ENCODE measurements around the gene MRI1. TPM values are rescaled to one million over a fixed set of nuclear protein-coding genes. Genes with fewer than 3 reads are reported as not detected.

The MRI1 gene
- total RNA-seq, 1 experiment from 2014 or later, result 19.5 TPM

- no peak overlapping the region for H3K27ac ChIP-seq (ENCODE audit: low read length)
- CTCF ChIA-PET, result no interaction called here
- no peak overlapping the region for H3K4me3 ChIP-seq (ENCODE audit: low read depth in 2 of 2, low read length in 2 of 2)
- DNase-seq (ENCODE audit: low read depth, low spot score) (no peak), ATAC-seq (no peak)
- no peaks in the 10 kb centered on the region; the same call in 1 of the 2 replicates for H3K36me3 ChIP-seq (ENCODE audit: control insufficient read depth, insufficient read depth, low read length)
- H3K9me3 ChIP-seq (ENCODE audit: control insufficient read depth, insufficient read depth, low read depth, low read length), result no peaks in the 10 kb centered on the region
- no TSS peak for BruUV-seq (replicated peaks)
- POLR2A ChIA-PET, result no interaction called here
- TF ChIP-seq TCF7L2 (IDR thresholded peaks at IDR 0.05; ENCODE audit: low read depth, low read length) (no peak), REST (IDR thresholded peaks at IDR 0.05; ENCODE audit: insufficient read depth in 1 of 2, low read depth in 2 of 2, low read length in 1 of 2) (no peak)
- H3K4me1 ChIP-seq (ENCODE audit: control insufficient read depth, insufficient read depth, low read length), result peaks cover 10% of the 10 kb centered on the region; the same call in 1 of the 2 replicates
- in situ Hi-C loops (cut with HindIII; ENCODE audit: low pct_unique_long_range_greater_than_20kb, low sequenced_read_pairs), result no loop called here
- no peaks in the 10 kb centered on the region for H3K27me3 ChIP-seq (ENCODE audit: control insufficient read depth, insufficient read depth, low read length)
- intact Hi-C loops (cut with micrococcal nuclease; ENCODE audit: unreplicated experiment), result no loop called here
Measured at GRCh38 chr19:13734751-13735150, 29.6 kb upstream of the MRI1 start.

- DNase-seq (ENCODE audit: low read depth, low spot score), result no peak
- ChIA-PET POLR2A (no interaction called here), CTCF (no interaction called here)
- TF ChIP-seq TCF7L2 (IDR thresholded peaks at IDR 0.05; ENCODE audit: low read depth, low read length), result no peak
- no peak for TF ChIP-seq SIN3A (IDR thresholded peaks at IDR 0.05; ENCODE audit: borderline replicate concordance, insufficient read depth, low read depth, low read length)
- TF ChIP-seq POLR2AphosphoS5 (IDR thresholded peaks at IDR 0.05; ENCODE audit: low read depth, low read length), result no peak
- TF ChIP-seq REST (IDR thresholded peaks at IDR 0.05; ENCODE audit: insufficient read depth in 1 of 2, low read depth in 2 of 2, low read length in 1 of 2), result no peak
- TF ChIP-seq CTCF (IDR thresholded peaks at IDR 0.05), result no peak
- ATAC-seq, result no peak
- intact Hi-C loops (cut with micrococcal nuclease; ENCODE audit: unreplicated experiment), result no loop called here
- Histone ChIP-seq H3K9me3 (ENCODE audit: control insufficient read depth, insufficient read depth, low read depth, low read length) (no peaks in the 10 kb centered on the region), H3K36me3 (ENCODE audit: control insufficient read depth, insufficient read depth, low read length) (no peaks in the 10 kb centered on the region), H3K4me3 (ENCODE audit: low read depth in 2 of 2, low read length in 2 of 2) (no peak overlapping the region), H3K27me3 (ENCODE audit: control insufficient read depth, insufficient read depth, low read length) (no peaks in the 10 kb centered on the region), H3K4me1 (ENCODE audit: control insufficient read depth, insufficient read depth, low read length) (no peaks in the 10 kb centered on the region), H3K27ac (ENCODE audit: low read length) (no peak overlapping the region)
- BruUV-seq (replicated peaks), result no TSS peak
- in situ Hi-C loops (cut with HindIII; ENCODE audit: low pct_unique_long_range_greater_than_20kb, low sequenced_read_pairs), result no loop called here
Measured at GRCh38 chr19:13738073-13738472, 26.2 kb upstream of the MRI1 start.
